GM10266 (cell line): ENCODE data around the gene ZNF716.
"Not testable (repeated sequence)": the region's sequence is repeated elsewhere in the genome, so short reads cannot be mapped to it uniquely, and the experiment has no call there.

Experiments
- DNase-seq: peaks from one replicate; pipeline ENCODE4 v3.0.0; 2012; ENCODE audit errors: extremely low spot score
- CTCF ChIP-seq: IDR thresholded peaks from 2 replicates; pipeline ENCODE4 v1.5.1; 2012; ENCODE audit warnings: mild to moderate bottlenecking, low read depth; ENCODE audit not compliant: control insufficient read depth, insufficient read depth; ENCODE audit errors: missing control alignments

Gene ZNF716

GRCh38 chr7:57426629-57427003 lies 23.4 kb upstream of the ZNF716 start:
- no peak for DNase-seq
- TF ChIP-seq CTCF: no peak

GRCh38 chr7:57427146-57427545 lies 22.8 kb upstream of the ZNF716 start:
- DNase-seq: no peak
- TF ChIP-seq CTCF: no peak

DNA sequence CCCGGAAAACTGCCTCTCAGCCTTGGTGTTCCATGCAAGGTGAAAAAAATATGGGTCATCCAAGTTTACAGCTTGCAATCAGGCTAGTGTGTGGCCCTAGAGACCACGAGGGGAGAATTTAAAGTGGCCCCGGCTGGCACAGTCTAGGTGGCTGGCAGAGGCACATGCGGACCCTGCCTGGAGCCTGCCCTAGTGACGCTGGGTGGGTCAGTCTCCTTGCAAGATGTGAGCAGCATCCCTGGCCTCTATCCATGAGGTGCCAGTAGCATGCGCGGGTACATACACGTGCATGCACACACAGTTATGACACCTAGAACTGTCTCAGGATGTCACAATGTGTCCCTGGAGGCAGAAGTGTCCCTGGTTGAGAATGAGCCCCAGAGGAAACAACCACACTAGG lies 22.4 kb upstream of the ZNF716 start:
- no peak for TF ChIP-seq CTCF
- DNase-seq: no peak

- DNase-seq: no peak
- no peak for TF ChIP-seq CTCF
Observed at GRCh38 chr7:57432583-57432982, 17.4 kb upstream of the ZNF716 start.

DNA sequence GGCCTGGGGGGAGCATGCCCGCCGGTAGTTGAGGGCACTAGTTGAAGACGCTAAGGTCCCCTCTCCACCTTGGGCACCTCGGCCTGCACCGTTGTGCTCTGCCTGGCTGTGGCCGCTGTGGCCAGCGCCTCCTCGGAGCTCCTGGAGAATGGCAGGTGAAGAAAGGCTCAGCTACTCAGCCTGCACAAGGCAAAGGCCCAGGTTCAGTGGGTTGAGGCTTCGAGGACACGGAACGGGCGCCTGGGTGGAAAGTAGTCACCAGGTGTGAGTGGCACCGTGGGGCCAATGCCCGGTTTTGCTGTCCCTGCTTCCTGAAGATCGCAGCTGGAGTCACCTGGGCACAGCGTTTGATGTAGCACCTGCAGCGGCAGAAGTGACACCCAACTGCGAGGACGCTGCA lies 12.4 kb upstream of the ZNF716 start:
- no peak for TF ChIP-seq CTCF
- DNase-seq: no peak

GRCh38 chr7:57438244-57438643 lies 11.7 kb upstream of the ZNF716 start:
- TF ChIP-seq CTCF: no peak
- no peak for DNase-seq

DNA sequence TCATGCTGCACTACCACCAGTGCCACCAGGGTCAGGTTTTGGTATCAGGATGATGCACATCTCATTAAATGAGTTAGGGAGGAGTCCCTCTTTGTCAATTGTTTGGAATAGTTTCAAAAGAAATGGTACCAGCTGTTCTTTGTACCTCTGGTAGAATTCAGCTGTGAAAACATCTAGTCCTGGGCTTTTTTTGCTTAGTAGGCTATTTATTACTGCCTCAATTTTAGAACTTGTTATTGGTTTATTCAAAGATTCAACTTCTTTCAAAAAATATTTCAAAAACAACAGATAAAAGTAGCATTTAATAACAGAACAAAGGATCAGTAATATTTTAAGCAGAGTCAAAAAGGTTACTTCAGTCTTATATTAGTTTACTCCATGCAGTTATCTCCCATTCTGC lies 6.4 kb upstream of the ZNF716 start:
- no peak for DNase-seq
- no peak for TF ChIP-seq CTCF

DNA sequence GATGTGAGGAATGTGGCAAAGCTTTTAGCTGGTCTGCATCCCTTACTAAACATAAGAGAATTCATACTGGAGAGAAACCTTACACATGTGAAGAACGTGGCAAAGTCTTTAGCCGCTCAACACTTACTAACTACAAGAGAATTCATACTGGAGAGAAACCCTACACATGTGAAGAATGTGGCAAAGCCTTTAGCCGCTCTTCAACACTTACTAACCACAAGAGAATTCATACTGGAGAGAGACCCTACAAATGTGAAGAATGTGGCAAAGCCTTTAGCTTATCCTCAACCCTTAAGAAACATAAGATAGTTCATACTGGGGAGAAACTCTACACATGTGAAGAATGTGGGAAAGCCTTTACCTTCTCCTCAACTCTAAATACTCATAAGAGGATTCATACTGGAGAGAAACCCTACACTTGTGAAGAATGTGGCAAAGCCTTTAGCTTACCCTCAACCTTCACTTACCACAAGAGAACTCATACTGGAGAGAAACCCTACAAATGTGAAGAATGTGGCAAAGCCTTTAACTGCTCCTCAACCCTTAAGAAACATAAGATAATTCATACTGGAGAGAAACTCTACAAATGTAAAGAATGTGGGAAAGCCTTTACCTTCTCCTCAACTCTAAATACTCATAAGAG lies 19.3 kb downstream of the ZNF716 start:
- DNase-seq: not testable (repeated sequence)

DNA sequence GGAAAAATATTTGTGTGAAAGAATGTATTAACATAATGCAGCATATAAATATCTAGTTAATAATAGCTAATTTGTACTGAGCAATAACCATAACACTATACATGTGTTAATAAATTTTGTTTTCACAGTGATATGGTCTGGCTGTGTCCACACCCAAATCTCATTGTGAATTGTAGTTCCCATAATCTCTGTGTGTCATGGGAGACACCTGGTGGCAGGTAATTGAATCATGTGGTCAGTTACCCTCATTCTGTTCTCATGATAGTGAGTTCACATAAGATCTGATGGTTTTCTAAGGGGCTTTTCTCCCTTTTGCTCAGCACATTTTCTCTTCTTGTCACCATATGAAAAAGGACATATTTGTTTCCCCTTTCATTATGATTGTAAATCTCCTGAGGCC lies 30.3 kb downstream of the ZNF716 start:
- not testable (repeated sequence) for DNase-seq

DNA sequence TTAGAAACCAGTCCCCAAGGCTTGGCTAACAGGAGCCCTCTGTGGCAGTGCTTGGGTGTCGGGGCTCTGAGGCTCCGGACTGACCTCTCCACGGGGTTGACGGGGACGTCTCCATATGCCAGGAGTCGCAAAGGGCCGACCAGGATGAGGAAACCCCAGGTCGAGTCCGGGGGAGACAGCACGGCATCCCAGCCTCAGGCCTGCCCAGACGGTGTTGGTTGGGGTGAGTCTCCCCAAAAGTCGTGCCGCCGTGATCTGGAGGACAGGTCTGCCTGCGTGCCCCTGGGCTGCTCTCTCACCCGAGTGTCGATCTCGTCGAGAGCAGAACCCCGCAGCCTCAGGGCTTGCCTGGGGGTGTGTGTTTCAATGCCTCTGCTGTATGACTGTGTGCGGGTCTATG lies 35.0 kb downstream of the ZNF716 start:
- not testable (repeated sequence) for DNase-seq
